Mucosa of stomach (tissue), 1 donor: ENCODE results near the gene CSNK2A3.

ENCODE experiments used
- H3K27me3 ChIP-seq: one replicate; pipeline ENCODE4 v1.7.0; 2013; ENCODE audit warnings: mild to moderate bottlenecking, low read length; ENCODE audit not compliant: control insufficient read depth, insufficient read depth
- H3K36me3 ChIP-seq: one replicate; pipeline ENCODE4 v1.7.0; 2013; ENCODE audit warnings: low read length; ENCODE audit not compliant: control insufficient read depth, insufficient read depth
- H3K4me1 ChIP-seq: one replicate; pipeline ENCODE4 v1.7.0; 2013; ENCODE audit warnings: mild to moderate bottlenecking, low read length; ENCODE audit not compliant: control insufficient read depth, insufficient read depth
- H3K4me3 ChIP-seq: one replicate; pipeline ENCODE4 v1.7.0; 2013; ENCODE audit warnings: low read length
- H3K9ac ChIP-seq: one replicate; pipeline ENCODE4 v1.7.0; 2013; ENCODE audit warnings: mild to moderate bottlenecking, low read length, moderate library complexity
- H3K9me3 ChIP-seq: one replicate; pipeline ENCODE4 v1.7.0; 2013; ENCODE audit warnings: mild to moderate bottlenecking, low read length, moderate library complexity; ENCODE audit not compliant: control insufficient read depth
- donor health status: Pancreatic carcinoma.

Gene CSNK2A3

GRCh38 chr11:11349106-11349825 is 3.8 kb downstream of the CSNK2A3 start:
- Histone ChIP-seq H3K4me3 (no peak overlapping the region), H3K27me3 (no peaks in the 10 kb centered on the region), H3K4me1 (no peaks in the 10 kb centered on the region), H3K36me3 (no peaks in the 10 kb centered on the region), H3K9ac (no peak overlapping the region), H3K9me3 (no peaks in the 10 kb centered on the region)

GRCh38 chr11:11348303-11348702 is 4.7 kb downstream of the CSNK2A3 start:
- H3K4me3 ChIP-seq = no peak overlapping the region
- no peaks in the 10 kb centered on the region for H3K4me1 ChIP-seq
- no peak overlapping the region for H3K9ac ChIP-seq
- H3K27me3 ChIP-seq = no peaks in the 10 kb centered on the region
- H3K9me3 ChIP-seq = no peaks in the 10 kb centered on the region
- H3K36me3 ChIP-seq = no peaks in the 10 kb centered on the region

- Histone ChIP-seq H3K4me1 (no peaks in the 10 kb centered on the region), H3K9ac (no peak overlapping the region), H3K36me3 (no peaks in the 10 kb centered on the region), H3K9me3 (no peaks in the 10 kb centered on the region), H3K27me3 (no peaks in the 10 kb centered on the region), H3K4me3 (no peak overlapping the region)
Observed at GRCh38 chr11:11347592-11347991, 5.5 kb downstream of the CSNK2A3 start.

- Histone ChIP-seq H3K27me3 (no peaks in the 10 kb centered on the region), H3K4me1 (no peaks in the 10 kb centered on the region), H3K9me3 (no peaks in the 10 kb centered on the region), H3K36me3 (no peaks in the 10 kb centered on the region), H3K9ac (no peak overlapping the region), H3K4me3 (no peak overlapping the region)
Observed at GRCh38 chr11:11346303-11346702, 6.7 kb downstream of the CSNK2A3 start.

GRCh38 chr11:11345099-11345498 is 8.0 kb downstream of the CSNK2A3 start:
- H3K4me3 ChIP-seq = no peak overlapping the region
- H3K4me1 ChIP-seq = no peaks in the 10 kb centered on the region
- no peaks in the 10 kb centered on the region for H3K36me3 ChIP-seq
- H3K9me3 ChIP-seq = no peaks in the 10 kb centered on the region
- H3K9ac ChIP-seq = no peak overlapping the region
- no peaks in the 10 kb centered on the region for H3K27me3 ChIP-seq

GRCh38 chr11:11344045-11344444 is 9.0 kb downstream of the CSNK2A3 start:
- no peak overlapping the region for H3K4me3 ChIP-seq
- H3K9ac ChIP-seq = no peak overlapping the region
- no peaks in the 10 kb centered on the region for H3K36me3 ChIP-seq
- H3K9me3 ChIP-seq = no peaks in the 10 kb centered on the region
- H3K4me1 ChIP-seq = no peaks in the 10 kb centered on the region
- no peaks in the 10 kb centered on the region for H3K27me3 ChIP-seq

- no peaks in the 10 kb centered on the region for H3K9me3 ChIP-seq
- H3K4me1 ChIP-seq = no peaks in the 10 kb centered on the region
- H3K27me3 ChIP-seq = no peaks in the 10 kb centered on the region
- no peak overlapping the region for H3K9ac ChIP-seq
- H3K4me3 ChIP-seq = no peak overlapping the region
- H3K36me3 ChIP-seq = no peaks in the 10 kb centered on the region
Observed at GRCh38 chr11:11338304-11338703, 14.7 kb downstream of the CSNK2A3 start.

GRCh38 chr11:11336664-11337063 is 16.4 kb downstream of the CSNK2A3 start:
- Histone ChIP-seq H3K4me3 (no peak overlapping the region), H3K9me3 (no peaks in the 10 kb centered on the region), H3K9ac (no peak overlapping the region), H3K36me3 (no peaks in the 10 kb centered on the region), H3K4me1 (no peaks in the 10 kb centered on the region), H3K27me3 (no peaks in the 10 kb centered on the region)

GRCh38 chr11:11335043-11335442 is 18.0 kb downstream of the CSNK2A3 start:
- H3K4me3 ChIP-seq = no peak overlapping the region
- H3K27me3 ChIP-seq = no peaks in the 10 kb centered on the region
- H3K36me3 ChIP-seq = no peaks in the 10 kb centered on the region
- no peaks in the 10 kb centered on the region for H3K4me1 ChIP-seq
- no peak overlapping the region for H3K9ac ChIP-seq
- no peaks in the 10 kb centered on the region for H3K9me3 ChIP-seq

- H3K4me1 ChIP-seq = no peaks in the 10 kb centered on the region
Observed at GRCh38 chr11:11334607-11335006, 18.4 kb downstream of the CSNK2A3 start.

GRCh38 chr11:11332141-11332710 is 20.8 kb downstream of the CSNK2A3 start:
- no peak overlapping the region for H3K9ac ChIP-seq
- H3K9me3 ChIP-seq = no peaks in the 10 kb centered on the region
- H3K4me3 ChIP-seq = no peak overlapping the region
- H3K27me3 ChIP-seq = no peaks in the 10 kb centered on the region
- H3K36me3 ChIP-seq = no peaks in the 10 kb centered on the region
- H3K4me1 ChIP-seq = no peaks in the 10 kb centered on the region

More at GRCh38 chr11:11334607-11335006, 18.4 kb downstream of the CSNK2A3 start:
- Histone ChIP-seq H3K9me3 (no peaks in the 10 kb centered on the region), H3K27me3 (no peaks in the 10 kb centered on the region), H3K4me3 (no peak overlapping the region), H3K9ac (no peak overlapping the region), H3K36me3 (no peaks in the 10 kb centered on the region)

- Histone ChIP-seq H3K4me1 (no peaks in the 10 kb centered on the region), H3K9me3 (no peaks in the 10 kb centered on the region), H3K36me3 (no peaks in the 10 kb centered on the region), H3K9ac (no peak overlapping the region), H3K4me3 (no peak overlapping the region), H3K27me3 (no peaks in the 10 kb centered on the region)
Observed at GRCh38 chr11:11329062-11329806, 23.8 kb downstream of the CSNK2A3 start.
